Heart left ventricle (tissue), 16 donors: Measurements from ENCODE around the gene SUCO. TPM values are rescaled to one million over a fixed set of nuclear protein-coding genes. Genes with fewer than 3 reads are reported as not detected.

Experiments used
- ATAC-seq, 4 donors: fragments of 200-7000 bp; cut with Tn5 transposase; one replicate each; pipeline ENCODE4 v1.9.1; 2020 to 2022; ENCODE audit warnings: moderate library complexity in 4 of 4, mild to moderate bottlenecking in 3 of 4, moderate number of reproducible peaks in 1 of 4
- DNase-seq, 5 donors: peaks; one replicate each; pipeline ENCODE4 v3.0.0-alpha.2; 2020
- H3K27ac ChIP-seq, 12 donors: fragments of 200-600 bp; sonication (generic) in 4 of 12; one replicate each; pipeline versions ENCODE4 v1.5.0 to v1.8.0; 2016 to 2022; ENCODE audit warnings: mild to moderate bottlenecking in 2 of 12
- H3K27me3 ChIP-seq, 9 donors: fragments of 200-600 bp; sonication (generic) in 2 of 9; one replicate each; pipeline versions ENCODE4 v1.5.1 to v1.8.0; 2016 to 2022; ENCODE audit warnings: mild to moderate bottlenecking in 3 of 9
- H3K36me3 ChIP-seq, 9 donors: fragments of 200-600 bp; sonication (generic) in 2 of 9; one replicate each; pipeline versions ENCODE4 v1.5.0 to v1.8.0; 2018 to 2022; ENCODE audit warnings: mild to moderate bottlenecking in 2 of 9
- H3K4me1 ChIP-seq, 12 donors: fragments of 200-600 bp; sonication (generic) in 4 of 12; one replicate each; pipeline versions ENCODE4 v1.5.0 to v1.8.0; 2016 to 2022; ENCODE audit warnings: mild to moderate bottlenecking in 3 of 12
- H3K4me3 ChIP-seq, 12 donors: fragments of 200-600 bp; sonication (generic) in 4 of 12; one replicate each; pipeline versions ENCODE4 v1.5.0 to v1.8.0; 2017 to 2022; ENCODE audit warnings: mild to moderate bottlenecking in 9 of 12, moderate library complexity in 4 of 12
- H3K9me3 ChIP-seq, 12 donors: fragments of 200-600 bp; sonication (generic) in 4 of 12; one replicate each; pipeline versions ENCODE4 v1.5.0 to v1.8.0; 2016 to 2022; ENCODE audit warnings: mild to moderate bottlenecking in 1 of 12
- POLR2A ChIP-seq, 2 donors: fragments of 450-650 bp; IDR thresholded peaks; one replicate each; pipeline ENCODE4 v1.6.1; 2017; ENCODE audit warnings: antibody characterized with exemption in 2 of 2, mild to moderate bottlenecking in 2 of 2, moderate library complexity in 2 of 2
- WGBS, 4 donors: extraction: QIAGEN DNeasy Blood & Tissue Kit in 2 of 4; methylation state at CpG; one replicate each; pipeline versions ENCODE4 v1.1.5 to v1.1.7; 2013 to 2018; 5-methylcytosine and 5-hydroxymethylcytosine counted together
- intact Hi-C, 10 donors: fragments of 100-400 bp; cut with DNase I; formaldehyde crosslinking; loops; one replicate each; pipeline versions ENCODE4 v1.11.1 to v1.14.2; 2022
- polyA plus RNA-seq, 2 donors: library from polyadenylated mRNA; stranded (reverse); fragments of 200-250 nt; gene quantifications; one replicate each; pipeline ENCODE4 v1.2.3, GENCODE V29; 2013
- total RNA-seq, 9 donors: library from RNA; depleted of rRNA in 2 of 9; stranded (reverse); fragments of >200 nt in 2 of 9; fragmentation: NEBNext Ultra II Directional in 3 of 9; extraction: Animal tissue kit (Norgen Biotek cat#: 25700) in 3 of 9; gene quantifications; one replicate each; pipeline versions ENCODE4 v1.1.0 to v1.2.4, GENCODE V29; 2016 to 2023
- TF ChIP-seq, protein P1 (sequence below), 12 donors: fragments of 200-600 bp; sonication (generic) in 4 of 12; IDR thresholded peaks; one replicate each; pipeline versions ENCODE4 v1.5.0 to v1.8.0; 2018 to 2022; ENCODE audit warnings: antibody characterized with exemption in 12 of 12, mild to moderate bottlenecking in 5 of 12
- donor health status: ischemic (EF 13 %, LVEDD 7.1; RV severe dilation, severe dysfunction).
- donor health status: healthy with polysubstance abuse.
- donor health status: DM: no; HTN: yes; CAD: no.
- donor health status: DM: no; HTN: no; CAD: no.
- donor health status: ischemic (EF 25% LVEDD 6.9; RV normal size, moderate dysfunction).
- donor health status: ischemic (EF 25% LVEDD 5.7; RV mildly dilated, moderate dysfunction).
- donor health status: healthy.
- donor health status: DM: yes; HTN: yes; CAD: no.
- donor health status: ischemic (EF 35%, LVEDD 5.7; RV mildly dilated, moderate dysfunction).
- donor health status: nonischemic (EF 11% LVEDD 7.7; RV severe dilation, severe dysfunction).
- donor health status: DM: yes; HTN: yes; CAD: no.
- donor health status: PGD.
- donor health status: ischemic (EF 29% LVEDD 5.4; RV normal size, mild dysfunction).
- donor health status: nonischemic (EF 23%, LVEDD 6.1; RV moderate dilation, normal function).

Gene SUCO
- total and polyA plus RNA-seq, 11 donors: 6.7 to 33.4 (median 23.7) TPM

DNA sequence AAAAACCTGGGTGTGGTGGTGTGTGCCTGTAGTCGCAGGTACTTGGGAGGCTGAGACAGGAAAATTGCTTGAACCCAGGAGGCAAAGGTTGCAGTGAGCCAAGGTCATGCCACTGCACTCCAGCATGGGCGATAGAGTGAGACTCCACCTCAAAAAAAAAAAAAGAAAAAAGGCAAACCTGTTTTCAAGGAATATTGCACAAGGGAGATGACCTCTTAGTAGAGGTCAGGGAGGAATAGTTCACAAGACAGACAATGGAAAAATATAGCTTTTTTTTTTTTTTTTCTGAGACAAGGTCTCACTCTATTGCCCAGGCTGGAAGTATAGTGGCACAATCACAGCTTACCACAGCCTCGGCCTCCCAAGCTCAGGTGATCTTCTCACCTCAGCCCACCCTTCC, 22.5 kb upstream of the SUCO start:
- DNase-seq: no peak
- Histone ChIP-seq H3K4me3 (no peak overlapping the region), H3K9me3 (no peaks in the 10 kb centered on the region), H3K4me1 (no peaks in the 10 kb centered on the region), H3K27me3 (no peaks in the 10 kb centered on the region), H3K36me3 (no peaks in the 10 kb centered on the region), H3K27ac (no peak overlapping the region)
- 91 to 100% (median 97%) methylated on average over 3 of the region's 3 CpGs for WGBS, 4 donors
- intact Hi-C loops: no loop called here
- ATAC-seq: no peak
- no peak for TF ChIP-seq POLR2A (IDR thresholded peaks at IDR 0.05)
- TF ChIP-seq, protein P1, sequence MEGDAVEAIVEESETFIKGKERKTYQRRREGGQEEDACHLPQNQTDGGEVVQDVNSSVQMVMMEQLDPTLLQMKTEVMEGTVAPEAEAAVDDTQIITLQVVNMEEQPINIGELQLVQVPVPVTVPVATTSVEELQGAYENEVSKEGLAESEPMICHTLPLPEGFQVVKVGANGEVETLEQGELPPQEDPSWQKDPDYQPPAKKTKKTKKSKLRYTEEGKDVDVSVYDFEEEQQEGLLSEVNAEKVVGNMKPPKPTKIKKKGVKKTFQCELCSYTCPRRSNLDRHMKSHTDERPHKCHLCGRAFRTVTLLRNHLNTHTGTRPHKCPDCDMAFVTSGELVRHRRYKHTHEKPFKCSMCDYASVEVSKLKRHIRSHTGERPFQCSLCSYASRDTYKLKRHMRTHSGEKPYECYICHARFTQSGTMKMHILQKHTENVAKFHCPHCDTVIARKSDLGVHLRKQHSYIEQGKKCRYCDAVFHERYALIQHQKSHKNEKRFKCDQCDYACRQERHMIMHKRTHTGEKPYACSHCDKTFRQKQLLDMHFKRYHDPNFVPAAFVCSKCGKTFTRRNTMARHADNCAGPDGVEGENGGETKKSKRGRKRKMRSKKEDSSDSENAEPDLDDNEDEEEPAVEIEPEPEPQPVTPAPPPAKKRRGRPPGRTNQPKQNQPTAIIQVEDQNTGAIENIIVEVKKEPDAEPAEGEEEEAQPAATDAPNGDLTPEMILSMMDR (IDR thresholded peaks at IDR 0.05): no peak

DNA sequence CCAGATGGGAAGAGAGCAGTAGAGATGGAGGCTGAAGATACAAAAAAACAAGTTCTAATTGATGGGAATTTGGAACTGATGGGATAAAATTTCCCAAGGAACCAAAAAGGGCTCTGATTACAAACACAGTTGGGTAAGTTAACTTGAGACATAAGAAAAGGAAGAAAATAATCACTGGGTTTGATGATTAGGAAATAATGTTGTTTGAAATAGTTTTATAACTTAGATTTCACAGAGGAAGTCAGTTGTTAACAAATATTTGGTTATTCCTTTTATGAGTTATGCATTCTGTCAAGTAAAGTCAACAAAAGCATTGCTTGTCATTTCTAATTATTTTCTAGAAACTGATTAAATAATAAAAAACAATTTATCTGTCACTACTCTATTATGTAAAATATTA, 20.4 kb upstream of the SUCO start:
- no peak for TF ChIP-seq POLR2A (IDR thresholded peaks at IDR 0.05)
- TF ChIP-seq, protein P1 (IDR thresholded peaks at IDR 0.05): no peak
- intact Hi-C loops: no loop called here
- Histone ChIP-seq H3K4me1 (peaks cover 0 to 4% (median 0%) of the 10 kb centered on the region in 12 donors), H3K27ac (no peak overlapping the region), H3K36me3 (no peaks in the 10 kb centered on the region), H3K4me3 (no peak overlapping the region), H3K27me3 (no peaks in the 10 kb centered on the region), H3K9me3 (no peaks in the 10 kb centered on the region)
- no peak for ATAC-seq
- DNase-seq: no peak

DNA sequence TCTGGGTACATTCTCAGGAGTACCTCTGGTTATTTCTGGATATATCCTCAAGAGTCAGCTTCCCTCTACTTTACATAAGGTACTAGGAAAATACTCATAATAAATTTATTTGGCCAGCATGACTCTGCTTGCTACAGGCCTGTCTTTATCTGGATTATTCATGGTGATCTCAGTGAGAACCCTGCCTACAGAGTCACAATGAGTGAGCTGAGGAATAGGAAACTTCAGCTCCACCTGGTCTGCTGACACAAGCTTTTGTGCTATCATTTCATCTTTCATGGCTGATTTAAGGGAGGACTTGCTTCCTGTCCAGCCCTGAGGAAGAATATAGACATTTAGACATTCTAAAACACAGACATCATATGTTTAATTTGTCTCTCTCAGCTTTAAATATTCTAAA, 19.5 kb upstream of the SUCO start:
- peaks cover 0 to 4% (median 0%) of the 10 kb centered on the region in 12 donors for H3K4me1 ChIP-seq
- no peak for TF ChIP-seq POLR2A (IDR thresholded peaks at IDR 0.05)
- TF ChIP-seq, protein P1 (IDR thresholded peaks at IDR 0.05): no peak
- no peaks in the 10 kb centered on the region for H3K9me3 ChIP-seq
- H3K27ac ChIP-seq: no peak overlapping the region
- H3K36me3 ChIP-seq: no peaks in the 10 kb centered on the region
- H3K27me3 ChIP-seq: no peaks in the 10 kb centered on the region
- intact Hi-C loops: no loop called here
- DNase-seq (no peak), ATAC-seq (no peak)
- H3K4me3 ChIP-seq: no peak overlapping the region

DNA sequence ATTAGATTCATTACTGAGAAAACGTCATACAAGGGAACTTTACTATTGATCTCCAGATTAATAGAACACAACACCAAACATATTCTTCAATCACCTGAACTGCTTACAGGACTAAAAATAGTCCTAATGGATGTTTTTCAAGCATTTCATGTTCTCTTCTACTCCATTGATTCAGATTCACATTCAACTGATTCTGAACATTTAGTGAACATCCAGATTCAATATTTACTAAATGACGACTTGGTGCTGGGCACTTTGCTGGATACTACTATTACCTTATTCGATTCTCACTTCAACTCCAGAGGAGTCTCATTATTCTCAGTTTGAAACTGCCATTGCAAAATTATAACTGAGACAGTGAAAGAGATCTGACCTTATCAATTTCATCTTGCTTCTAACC, 18.8 kb upstream of the SUCO start:
- Histone ChIP-seq H3K36me3 (no peaks in the 10 kb centered on the region), H3K4me3 (no peak overlapping the region), H3K27me3 (no peaks in the 10 kb centered on the region), H3K9me3 (no peaks in the 10 kb centered on the region), H3K27ac (no peak overlapping the region), H3K4me1 (peaks cover 0 to 4% (median 0%) of the 10 kb centered on the region in 12 donors)
- DNase-seq (no peak), ATAC-seq (no peak)
- intact Hi-C loops: no loop called here
- TF ChIP-seq POLR2A (IDR thresholded peaks at IDR 0.05): no peak
- TF ChIP-seq, protein P1 (IDR thresholded peaks at IDR 0.05): no peak
- 86 to 92% (median 87%) methylated on average over 3 of the region's 3 CpGs for WGBS, 4 donors
